ENCODE measurements around the gene PTMS.
A peak's percentile ranks its signal among the peaks of the same experiment; 100 is the strongest.

PTMS gene

DNA sequence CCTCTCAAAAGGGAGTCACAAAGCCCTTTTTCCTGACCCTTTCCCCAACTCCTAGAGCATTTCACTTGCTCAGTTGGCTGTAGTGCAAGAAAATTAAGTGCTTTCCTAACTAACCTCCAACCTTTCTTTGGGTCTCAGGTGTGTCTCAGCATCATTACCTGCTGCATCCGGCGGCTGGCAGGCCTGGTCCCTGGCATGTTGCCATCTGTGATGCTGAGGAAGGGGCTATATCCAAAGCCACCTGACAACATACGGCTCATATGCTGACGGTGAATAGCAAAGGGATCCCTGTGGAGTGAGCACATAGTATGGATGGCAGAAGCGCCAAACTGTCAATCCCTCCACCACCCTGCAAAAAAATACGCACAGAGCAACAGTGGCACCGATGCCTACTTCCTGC, 14.4 kb upstream of the PTMS start:
- DNase-seq (ENCODE audit: extremely low spot score, insufficient read length, low read depth) (no peak), FAIRE-seq (no peak)

- no peak for DNase-seq (ENCODE audit: extremely low spot score, insufficient read length, low read depth)
These were observed 13.8 kb upstream of the PTMS start for GRCh38 chr12:6752167-6752920.

GRCh38 chr12:6752921-6753771, 13.0 kb upstream of the PTMS start, which contains the start of gene MLF2:
MLF2 (minus strand) TSS chr12:6753141; CDS start chr12:6752334, 807 bp downstream.
- FAIRE-seq: peak; percentile 99
- peak; percentile 96 for DNase-seq (ENCODE audit: extremely low spot score, insufficient read length, low read depth)

More at GRCh38 chr12:6752167-6752920, 13.8 kb upstream of the PTMS start:
- FAIRE-seq: no peak

DNA sequence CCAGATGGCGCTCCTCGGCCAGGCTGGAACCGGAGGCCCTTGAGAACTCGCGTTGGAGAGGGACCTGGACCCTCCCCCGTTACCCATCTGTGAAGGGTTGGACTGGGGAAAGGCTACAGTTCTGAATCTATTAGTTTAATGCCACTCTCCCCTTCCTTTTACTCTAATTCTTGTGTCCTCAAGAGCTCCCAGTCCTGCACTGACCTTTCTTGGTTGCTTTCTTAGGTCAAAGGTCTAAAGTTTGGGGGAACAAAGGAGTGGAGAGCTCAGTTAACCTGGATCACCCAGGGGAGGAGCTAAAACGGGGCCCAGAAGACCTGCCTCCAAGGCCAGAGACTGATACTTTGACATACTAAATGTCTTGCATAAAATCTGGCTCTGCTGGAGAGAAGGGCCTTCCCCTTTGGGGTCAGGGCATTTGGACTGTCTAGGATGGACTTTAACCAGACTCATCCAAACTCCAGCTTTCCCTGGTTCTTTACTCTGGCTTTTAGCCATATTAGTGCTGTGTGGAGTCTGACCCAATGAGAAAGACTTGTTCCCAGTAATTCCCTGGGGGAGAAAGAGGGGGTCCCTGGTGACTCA, 12.3 kb upstream of the PTMS start:
- no peak for FAIRE-seq
- no peak for DNase-seq (ENCODE audit: extremely low spot score, insufficient read length, low read depth)

- FAIRE-seq (no peak), DNase-seq (ENCODE audit: extremely low spot score, insufficient read length, low read depth) (no peak)
These were observed 11.8 kb upstream of the PTMS start for GRCh38 chr12:6754411-6754810.

- FAIRE-seq: no peak
These were observed 9.0 kb upstream of the PTMS start for GRCh38 chr12:6757028-6757690.

GRCh38 chr12:6758506-6759095, 7.6 kb upstream of the PTMS start:
- FAIRE-seq: peak; percentile 41
- no peak for DNase-seq (ENCODE audit: extremely low spot score, insufficient read length, low read depth)

More at GRCh38 chr12:6757028-6757690, 9.0 kb upstream of the PTMS start:
- no peak for DNase-seq (ENCODE audit: extremely low spot score, insufficient read length, low read depth)

DNA sequence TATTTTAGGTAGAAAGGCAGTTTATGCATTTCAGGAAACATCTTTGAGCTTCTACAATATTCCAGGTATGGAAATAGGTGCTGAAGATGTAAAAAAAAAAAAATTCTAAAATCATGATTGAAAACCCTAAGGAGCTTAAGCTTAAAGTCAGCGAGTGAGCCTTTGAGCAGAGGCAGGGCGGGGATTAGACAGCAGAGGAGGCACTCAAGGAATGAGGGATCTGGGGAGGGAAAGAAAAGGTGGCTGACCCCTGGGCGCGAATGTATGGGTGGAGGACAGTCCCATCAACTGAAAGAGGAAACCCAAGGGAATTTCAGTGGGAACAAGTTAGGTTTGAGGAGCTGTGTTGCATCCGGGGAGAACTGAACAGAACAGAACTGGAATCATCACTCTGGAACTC, 6.4 kb upstream of the PTMS start:
- no peak for DNase-seq (ENCODE audit: extremely low spot score, insufficient read length, low read depth)

DNA sequence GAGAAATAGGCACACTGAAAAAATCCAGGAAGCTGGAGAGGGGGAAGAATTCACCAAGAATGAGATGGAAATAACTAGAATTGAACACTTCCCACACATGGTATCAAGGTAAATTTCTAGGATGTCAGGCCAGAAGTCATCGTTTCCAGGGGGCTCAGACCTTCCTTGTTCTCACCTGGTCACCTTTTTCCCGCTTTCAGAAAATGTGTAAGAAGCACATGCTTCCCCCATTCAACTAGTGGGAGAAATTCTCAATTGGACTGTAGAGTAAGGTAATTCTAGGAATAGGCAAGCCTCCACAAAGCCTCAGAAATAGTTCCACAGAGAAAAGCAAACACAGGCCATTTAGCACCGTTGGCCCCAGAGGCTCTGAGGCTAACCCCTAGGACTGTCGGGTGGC, 2.8 kb upstream of the PTMS start:
- DNase-seq (ENCODE audit: extremely low spot score, insufficient read length, low read depth): no peak
- FAIRE-seq: no peak

More for the DNA sequence above, 6.4 kb upstream of the PTMS start:
- no peak for FAIRE-seq

GRCh38 chr12:6764011-6764828, 1.9 kb upstream of the PTMS start:
- FAIRE-seq (peak; percentile 98), DNase-seq (ENCODE audit: extremely low spot score, insufficient read length, low read depth) (peak; percentile 86)

DNA sequence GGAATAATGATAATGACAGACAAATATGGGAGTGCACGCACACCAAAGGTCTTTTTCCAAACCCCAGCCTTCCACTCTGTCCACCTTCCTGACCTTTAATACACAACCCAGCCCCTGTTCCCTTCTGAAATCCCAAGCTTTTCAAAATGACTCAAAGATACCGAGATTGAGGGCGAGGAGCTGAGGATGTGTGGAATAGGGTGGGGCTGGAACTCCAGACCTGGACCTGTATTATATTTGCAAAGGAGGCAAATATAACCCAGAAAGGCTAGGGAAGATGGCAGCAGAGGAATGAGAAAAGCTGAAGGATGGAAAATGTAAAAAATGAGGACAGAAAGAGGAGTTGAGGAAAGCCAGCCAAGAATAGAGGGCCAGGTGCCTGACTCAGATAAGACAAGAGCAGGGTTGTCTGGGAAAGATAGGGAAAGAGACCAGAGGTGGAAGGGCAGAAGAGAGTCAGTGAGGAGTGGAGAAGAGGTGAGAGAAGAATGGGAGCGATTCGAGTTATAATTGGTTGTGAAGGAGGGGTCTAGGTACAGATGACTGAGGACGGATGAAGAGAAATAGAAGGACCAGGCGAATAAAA, 1.0 kb upstream of the PTMS start:
- DNase-seq (ENCODE audit: extremely low spot score, insufficient read length, low read depth): no peak
- no peak for FAIRE-seq

DNA sequence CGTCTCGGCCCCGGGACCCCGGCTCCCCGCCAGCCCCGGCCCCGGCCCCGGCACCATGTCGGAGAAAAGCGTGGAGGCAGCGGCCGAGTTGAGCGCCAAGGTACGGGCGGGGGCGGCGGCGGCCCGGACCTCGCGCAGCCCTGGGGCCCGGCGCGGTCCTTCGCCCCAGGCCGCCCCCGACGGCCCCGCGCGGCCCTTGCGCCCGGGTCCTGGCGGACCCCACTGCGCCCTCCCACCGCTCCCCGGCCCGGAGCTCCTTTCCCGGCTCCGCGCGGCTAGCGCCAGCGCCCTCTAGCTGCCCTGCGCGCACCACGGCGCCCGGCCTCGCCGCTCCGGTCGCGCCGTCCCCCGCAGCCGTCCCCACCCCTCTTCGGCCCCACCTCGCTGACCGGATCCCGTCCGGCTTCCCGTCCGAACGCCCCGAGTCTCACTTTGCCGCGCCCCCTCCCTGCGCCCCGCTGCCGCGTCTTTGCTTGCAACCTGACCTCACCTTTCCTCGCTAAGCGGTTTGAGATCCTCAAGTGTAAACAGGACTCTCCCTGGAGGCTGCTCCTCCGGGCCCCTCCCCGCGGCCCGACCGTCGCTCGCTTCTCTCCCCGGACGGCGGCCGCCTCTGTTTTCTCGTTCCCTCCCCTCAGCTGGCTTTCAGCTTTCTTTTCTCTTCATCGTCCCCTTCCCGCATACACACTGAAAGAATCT, 637 bp downstream of the PTMS start:
- FAIRE-seq: peak; percentile 81
- peak; percentile 63 for DNase-seq (ENCODE audit: extremely low spot score, insufficient read length, low read depth)

DNA sequence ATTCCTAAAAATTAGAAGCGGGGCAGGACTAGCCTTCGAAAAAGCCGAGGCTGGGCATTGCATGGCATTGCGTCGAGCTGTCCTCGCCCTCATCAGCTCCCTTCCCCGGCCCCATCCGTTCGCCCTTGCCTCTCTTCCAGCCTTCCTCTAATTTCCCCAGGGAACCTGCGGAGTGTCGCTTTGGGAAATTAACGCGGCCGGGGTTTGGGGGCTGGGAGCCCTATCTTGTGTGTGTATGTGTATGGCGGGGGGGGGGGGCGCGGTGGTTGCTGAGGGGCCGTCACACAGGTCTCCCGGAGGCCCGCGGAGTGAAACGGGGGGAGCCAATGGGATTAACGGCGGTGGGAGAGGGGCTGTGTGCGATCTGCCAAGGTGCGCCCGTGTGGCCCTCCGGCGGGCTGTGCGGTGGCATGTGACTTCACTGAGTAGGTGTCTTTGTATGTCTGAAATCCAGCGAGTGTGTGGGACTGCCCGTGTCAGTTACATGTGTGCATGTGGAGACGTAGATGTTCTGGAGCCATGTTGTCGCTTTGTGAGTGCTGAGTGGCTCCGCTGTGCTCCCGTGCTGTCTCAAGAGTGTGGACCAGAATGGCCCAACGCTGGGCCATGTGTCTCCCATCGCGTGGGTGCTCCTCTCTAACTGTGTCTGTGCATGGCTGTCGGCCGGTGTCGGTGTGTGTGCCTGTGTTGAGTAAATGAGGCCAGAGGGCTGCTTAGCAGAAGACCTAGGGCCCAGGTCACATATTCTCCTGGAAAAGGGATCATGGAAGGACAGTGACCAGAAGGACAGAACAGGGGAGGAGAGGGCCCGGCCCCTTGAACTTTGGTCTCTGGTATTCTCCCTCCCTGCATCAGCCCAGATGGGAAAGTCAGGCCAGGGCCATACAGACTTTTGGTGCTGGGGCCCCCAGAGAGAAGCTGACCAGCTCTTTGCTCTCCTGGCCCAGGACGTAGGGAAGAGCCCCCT, 1.5 kb downstream of the PTMS start:
- DNase-seq (ENCODE audit: extremely low spot score, insufficient read length, low read depth) (no peak), FAIRE-seq (no peak)

- no peak for FAIRE-seq
- no peak for DNase-seq (ENCODE audit: extremely low spot score, insufficient read length, low read depth)
These were observed 2.3 kb downstream of the PTMS start for GRCh38 chr12:6768437-6768914.

DNA sequence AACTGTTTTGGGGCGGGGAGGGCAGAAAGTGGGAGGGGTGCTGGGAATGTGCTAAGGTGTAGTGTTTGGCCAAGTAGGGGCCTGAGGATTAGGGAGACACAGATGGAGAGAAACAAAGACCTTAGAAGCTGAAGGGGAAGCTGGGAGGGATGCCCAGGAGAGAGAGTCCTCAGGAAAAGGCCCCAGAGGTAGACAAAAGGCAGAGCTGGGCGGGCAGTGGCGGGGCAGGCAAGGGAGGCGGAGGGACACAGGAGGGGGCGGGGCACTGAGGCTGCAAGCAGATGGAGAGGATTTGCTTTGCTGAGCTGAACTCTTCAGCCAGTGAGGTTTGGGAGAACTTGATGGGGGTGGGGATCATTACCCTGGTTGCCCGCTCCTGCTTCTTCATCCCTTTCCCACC, 2.8 kb downstream of the PTMS start:
- DNase-seq (ENCODE audit: extremely low spot score, insufficient read length, low read depth) (no peak), FAIRE-seq (no peak)

- DNase-seq (ENCODE audit: extremely low spot score, insufficient read length, low read depth) (no peak), FAIRE-seq (no peak)
These were observed 3.5 kb downstream of the PTMS start for GRCh38 chr12:6769666-6770065.

DNA sequence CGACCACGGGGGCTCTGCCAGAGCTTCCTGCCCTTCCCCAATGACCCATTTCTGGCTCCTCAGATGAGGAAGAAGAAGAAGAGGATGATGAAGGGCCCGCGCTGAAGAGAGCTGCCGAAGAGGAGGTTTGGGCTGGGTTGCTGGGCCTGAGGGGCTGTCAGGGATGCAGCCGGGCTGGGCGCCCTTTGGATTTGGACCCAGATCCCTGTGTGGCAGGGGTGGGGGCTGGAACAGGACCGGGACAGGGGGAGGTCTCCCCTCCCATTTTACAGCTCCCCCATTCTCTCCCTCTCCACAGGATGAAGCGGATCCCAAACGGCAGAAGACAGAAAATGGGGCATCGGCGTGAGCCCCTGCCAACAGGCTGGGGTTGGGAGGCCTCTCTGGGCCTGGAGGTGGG, 3.9 kb downstream of the PTMS start:
- DNase-seq (ENCODE audit: extremely low spot score, insufficient read length, low read depth) (no peak), FAIRE-seq (no peak)
